A549 (cell line): ENCODE results near the gene ARHGAP9.
"Not testable (repeated sequence)": the region's sequence is repeated elsewhere in the genome, so short reads cannot be mapped to it uniquely, and the experiment has no call there.

ENCODE experiments used
- KDM1A ChIP-seq: fragments of 200-600 bp; sonication (generic); IDR thresholded peaks from 2 replicates; pipeline ENCODE4 v1.6.1; 2016; ENCODE audit warnings: low read depth, mild to moderate bottlenecking
- POLR2A ChIP-seq: IDR thresholded peaks from 2 replicates; pipeline ENCODE4 v1.6.1; 2012; ENCODE audit warnings: mild to moderate bottlenecking, low read length
- TF ChIP-seq, protein P1 (sequence below): fragments of >200 bp; sonication (Bioruptor Twin); formaldehyde crosslinking; IDR thresholded peaks from 3 replicates; pipeline ENCODE4 v1.5.1; 2016

DNA sequence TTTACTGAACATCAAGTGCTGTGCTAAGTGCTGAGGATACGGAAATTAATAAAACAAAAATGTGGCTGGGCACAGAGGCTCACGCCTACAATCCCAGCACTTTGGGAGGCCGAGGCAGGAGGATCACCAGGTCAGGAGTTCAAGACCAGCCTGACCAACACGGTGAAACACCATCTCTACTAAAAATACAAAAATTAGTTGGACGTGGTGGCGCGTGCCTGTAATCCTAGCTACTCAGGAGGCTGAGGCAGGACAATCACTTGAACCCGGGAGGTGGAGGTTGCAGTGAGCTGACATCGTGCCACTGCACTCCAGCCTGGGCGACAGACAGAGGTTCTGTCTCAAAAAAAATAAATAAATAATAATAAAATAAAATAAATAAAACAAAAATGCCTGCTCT lies 52.7 kb downstream of the ARHGAP9 start:
- not testable (repeated sequence) for TF ChIP-seq KDM1A, POLR2A
- TF ChIP-seq, protein P1, sequence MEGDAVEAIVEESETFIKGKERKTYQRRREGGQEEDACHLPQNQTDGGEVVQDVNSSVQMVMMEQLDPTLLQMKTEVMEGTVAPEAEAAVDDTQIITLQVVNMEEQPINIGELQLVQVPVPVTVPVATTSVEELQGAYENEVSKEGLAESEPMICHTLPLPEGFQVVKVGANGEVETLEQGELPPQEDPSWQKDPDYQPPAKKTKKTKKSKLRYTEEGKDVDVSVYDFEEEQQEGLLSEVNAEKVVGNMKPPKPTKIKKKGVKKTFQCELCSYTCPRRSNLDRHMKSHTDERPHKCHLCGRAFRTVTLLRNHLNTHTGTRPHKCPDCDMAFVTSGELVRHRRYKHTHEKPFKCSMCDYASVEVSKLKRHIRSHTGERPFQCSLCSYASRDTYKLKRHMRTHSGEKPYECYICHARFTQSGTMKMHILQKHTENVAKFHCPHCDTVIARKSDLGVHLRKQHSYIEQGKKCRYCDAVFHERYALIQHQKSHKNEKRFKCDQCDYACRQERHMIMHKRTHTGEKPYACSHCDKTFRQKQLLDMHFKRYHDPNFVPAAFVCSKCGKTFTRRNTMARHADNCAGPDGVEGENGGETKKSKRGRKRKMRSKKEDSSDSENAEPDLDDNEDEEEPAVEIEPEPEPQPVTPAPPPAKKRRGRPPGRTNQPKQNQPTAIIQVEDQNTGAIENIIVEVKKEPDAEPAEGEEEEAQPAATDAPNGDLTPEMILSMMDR: not testable (repeated sequence)
